DOHH2 (cell line): ENCODE data around the gene JMJD8.

Experiments
- CTCF ChIP-seq: fragments of 200-600 bp; sonication (generic); IDR thresholded peaks from one replicate; pipeline ENCODE4 v1.5.1; 2014; ENCODE audit warnings: antibody characterized with exemption, mild to moderate bottlenecking, low read depth, low read length; ENCODE audit not compliant: poor library complexity, severe bottlenecking
- EZH2phosphoT487 ChIP-seq: fragments of 200-600 bp; sonication (generic); IDR thresholded peaks from 2 replicates; pipeline ENCODE4 v1.6.1; 2017; ENCODE audit warnings: borderline replicate concordance, mild to moderate bottlenecking, antibody characterized with exemption, low read length, moderate library complexity, mixed read lengths

- no peak for TF ChIP-seq CTCF
- TF ChIP-seq EZH2phosphoT487 = no peak
These were observed 44.2 kb upstream of the JMJD8 start for GRCh38 chr16:728131-728889.
